ENCODE results near the gene HLTF.

The HLTF gene

GRCh38 chr3:149015393-149015792, 70.9 kb downstream of the HLTF start:
- Histone ChIP-seq H3K4me3 (ENCODE audit: low read length) (no peak overlapping the region), H3K36me3 (ENCODE audit: insufficient read depth, low read depth, low read length) (no peaks in the 10 kb centered on the region), H3K27ac (ENCODE audit: low read length) (no peak overlapping the region), H3K4me1 (ENCODE audit: insufficient read depth, low read length) (peaks cover 10% of the 10 kb centered on the region), H3K27me3 (ENCODE audit: insufficient read depth, low read length) (no peaks in the 10 kb centered on the region), H3K9ac (ENCODE audit: low read depth, low read length) (no peak overlapping the region), H3K9me3 (ENCODE audit: insufficient read depth, low read depth, low read length) (no peaks in the 10 kb centered on the region)

DNA sequence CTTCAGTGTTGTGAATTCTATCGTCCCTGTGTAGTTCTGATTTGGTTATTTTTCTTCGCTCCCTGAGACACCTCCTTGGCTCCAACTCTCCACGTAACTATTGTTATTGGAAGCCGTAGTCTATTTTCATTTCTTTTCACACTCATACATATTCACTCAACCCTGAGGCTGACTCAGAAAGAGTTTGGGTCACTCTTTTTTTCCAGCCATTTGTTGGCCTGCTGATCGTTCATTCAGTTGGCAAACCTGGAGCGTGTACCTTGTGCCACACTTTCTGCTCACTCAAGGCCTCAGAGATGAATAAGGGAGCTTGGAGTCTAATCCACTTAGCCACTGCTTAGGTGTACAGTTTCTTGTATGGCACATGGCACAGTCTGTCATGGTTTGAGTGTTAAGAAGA, 72.6 kb downstream of the HLTF start:
- Histone ChIP-seq H3K9ac (ENCODE audit: low read depth, low read length) (no peak overlapping the region), H3K9me3 (ENCODE audit: insufficient read depth, low read depth, low read length) (no peaks in the 10 kb centered on the region), H3K27ac (ENCODE audit: low read length) (no peak overlapping the region), H3K4me3 (ENCODE audit: low read length) (no peak overlapping the region), H3K4me1 (ENCODE audit: insufficient read depth, low read length) (no peaks in the 10 kb centered on the region), H3K27me3 (ENCODE audit: insufficient read depth, low read length) (no peaks in the 10 kb centered on the region), H3K36me3 (ENCODE audit: insufficient read depth, low read depth, low read length) (peaks cover 10% of the 10 kb centered on the region)

- Histone ChIP-seq H3K36me3 (ENCODE audit: insufficient read depth, low read depth, low read length) (peaks cover 14% of the 10 kb centered on the region), H3K27me3 (ENCODE audit: insufficient read depth, low read length) (no peaks in the 10 kb centered on the region), H3K9ac (ENCODE audit: low read depth, low read length) (no peak overlapping the region), H3K9me3 (ENCODE audit: insufficient read depth, low read depth, low read length) (no peaks in the 10 kb centered on the region), H3K4me3 (ENCODE audit: low read length) (no peak overlapping the region), H3K4me1 (ENCODE audit: insufficient read depth, low read length) (no peaks in the 10 kb centered on the region), H3K27ac (ENCODE audit: low read length) (no peak overlapping the region)
Measured at GRCh38 chr3:149011676-149012075, 74.7 kb downstream of the HLTF start.

GRCh38 chr3:149010966-149011365, 75.4 kb downstream of the HLTF start:
- H3K4me1 ChIP-seq (ENCODE audit: insufficient read depth, low read length): no peaks in the 10 kb centered on the region
- no peaks in the 10 kb centered on the region for H3K27me3 ChIP-seq (ENCODE audit: insufficient read depth, low read length)
- peaks cover 14% of the 10 kb centered on the region for H3K36me3 ChIP-seq (ENCODE audit: insufficient read depth, low read depth, low read length)
- no peak overlapping the region for H3K9ac ChIP-seq (ENCODE audit: low read depth, low read length)
- H3K4me3 ChIP-seq (ENCODE audit: low read length): no peak overlapping the region
- H3K27ac ChIP-seq (ENCODE audit: low read length): no peak overlapping the region
- H3K9me3 ChIP-seq (ENCODE audit: insufficient read depth, low read depth, low read length): no peaks in the 10 kb centered on the region

GRCh38 chr3:149010504-149010951, 75.8 kb downstream of the HLTF start:
- Histone ChIP-seq H3K9ac (ENCODE audit: low read depth, low read length) (no peak overlapping the region), H3K27me3 (ENCODE audit: insufficient read depth, low read length) (no peaks in the 10 kb centered on the region)

DNA sequence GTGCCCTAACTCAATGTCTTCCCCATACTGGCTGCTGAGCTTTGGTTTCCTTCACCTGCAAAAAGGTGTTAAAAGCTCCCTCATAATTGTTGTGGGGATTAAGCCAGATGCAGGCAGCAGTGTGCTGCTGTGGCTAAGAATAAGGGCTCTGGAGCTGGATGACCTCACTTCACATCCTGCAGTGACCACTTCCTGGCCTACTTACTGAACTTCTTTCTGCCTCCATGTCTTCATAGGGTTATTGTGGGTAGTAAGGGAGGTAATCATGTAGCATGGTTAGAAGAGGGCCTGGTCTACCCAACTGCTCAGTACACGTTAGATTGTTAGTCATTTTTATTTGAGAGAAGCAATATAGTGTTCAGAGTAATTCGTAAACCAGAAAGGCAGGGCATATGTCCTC, 76.6 kb downstream of the HLTF start:
- peaks cover 7% of the 10 kb centered on the region; the same call in 1 of the 2 replicates for H3K4me1 ChIP-seq (ENCODE audit: insufficient read depth, low read length)
- H3K9me3 ChIP-seq (ENCODE audit: insufficient read depth, low read depth, low read length): no peaks in the 10 kb centered on the region
- H3K9ac ChIP-seq (ENCODE audit: low read depth, low read length): no peak overlapping the region
- no peak overlapping the region for H3K4me3 ChIP-seq (ENCODE audit: low read length)
- peaks cover 14% of the 10 kb centered on the region for H3K36me3 ChIP-seq (ENCODE audit: insufficient read depth, low read depth, low read length)
- H3K27me3 ChIP-seq (ENCODE audit: insufficient read depth, low read length): no peaks in the 10 kb centered on the region
- H3K27ac ChIP-seq (ENCODE audit: low read length): no peak overlapping the region

More at GRCh38 chr3:149010504-149010951, 75.8 kb downstream of the HLTF start:
- no peak overlapping the region for H3K27ac ChIP-seq (ENCODE audit: low read length)
- peaks cover 14% of the 10 kb centered on the region for H3K36me3 ChIP-seq (ENCODE audit: insufficient read depth, low read depth, low read length)
- H3K4me3 ChIP-seq (ENCODE audit: low read length): no peak overlapping the region
- peaks cover 2% of the 10 kb centered on the region; the same call in 1 of the 2 replicates for H3K4me1 ChIP-seq (ENCODE audit: insufficient read depth, low read length)
- no peaks in the 10 kb centered on the region for H3K9me3 ChIP-seq (ENCODE audit: insufficient read depth, low read depth, low read length)

- no peak overlapping the region for H3K4me3 ChIP-seq (ENCODE audit: low read length)
- no peaks in the 10 kb centered on the region for H3K9me3 ChIP-seq (ENCODE audit: insufficient read depth, low read depth, low read length)
- H3K27ac ChIP-seq (ENCODE audit: low read length): no peak overlapping the region
- no peaks in the 10 kb centered on the region for H3K27me3 ChIP-seq (ENCODE audit: insufficient read depth, low read length)
- H3K36me3 ChIP-seq (ENCODE audit: insufficient read depth, low read depth, low read length): peaks cover 14% of the 10 kb centered on the region
- H3K9ac ChIP-seq (ENCODE audit: low read depth, low read length): no peak overlapping the region
- peaks cover 19% of the 10 kb centered on the region for H3K4me1 ChIP-seq (ENCODE audit: insufficient read depth, low read length)
Measured at GRCh38 chr3:149007567-149008257, 78.6 kb downstream of the HLTF start.

- Histone ChIP-seq H3K36me3 (ENCODE audit: insufficient read depth, low read depth, low read length) (peaks cover 14% of the 10 kb centered on the region), H3K4me3 (ENCODE audit: low read length) (no peak overlapping the region), H3K9ac (ENCODE audit: low read depth, low read length) (no peak overlapping the region), H3K9me3 (ENCODE audit: insufficient read depth, low read depth, low read length) (no peaks in the 10 kb centered on the region), H3K27me3 (ENCODE audit: insufficient read depth, low read length) (no peaks in the 10 kb centered on the region), H3K27ac (ENCODE audit: low read length) (no peak overlapping the region), H3K4me1 (ENCODE audit: insufficient read depth, low read length) (peaks cover 19% of the 10 kb centered on the region)
Measured at GRCh38 chr3:149005416-149005815, 80.9 kb downstream of the HLTF start.

DNA sequence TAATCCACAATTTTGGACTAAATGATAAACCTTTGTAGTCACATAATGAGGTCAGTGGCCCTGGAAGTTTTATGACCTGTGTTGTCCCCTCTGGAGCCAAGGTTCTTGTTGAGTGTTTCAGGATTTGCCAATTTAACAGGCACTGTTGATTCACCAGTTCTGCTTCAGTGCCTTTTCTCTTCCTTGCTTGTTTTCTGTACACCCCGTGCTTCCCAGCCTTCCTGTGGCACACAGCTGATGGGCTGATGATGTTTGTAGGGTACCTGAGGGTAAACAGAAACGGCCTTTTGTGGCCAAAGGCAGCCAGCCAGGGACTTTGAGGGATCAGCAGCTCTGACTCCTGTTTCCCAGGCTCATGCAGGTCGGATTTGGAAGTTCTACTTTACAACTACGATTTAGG, 81.7 kb downstream of the HLTF start:
- Histone ChIP-seq H3K27me3 (ENCODE audit: insufficient read depth, low read length) (no peaks in the 10 kb centered on the region), H3K9me3 (ENCODE audit: insufficient read depth, low read depth, low read length) (no peaks in the 10 kb centered on the region), H3K4me1 (ENCODE audit: insufficient read depth, low read length) (peaks cover 26% of the 10 kb centered on the region), H3K4me3 (ENCODE audit: low read length) (no peak overlapping the region), H3K9ac (ENCODE audit: low read depth, low read length) (no peak overlapping the region; the same call in 1 of the 2 replicates), H3K27ac (ENCODE audit: low read length) (no peak overlapping the region), H3K36me3 (ENCODE audit: insufficient read depth, low read depth, low read length) (peaks cover 10% of the 10 kb centered on the region)

GRCh38 chr3:149003653-149004305, 82.6 kb downstream of the HLTF start:
- Histone ChIP-seq H3K4me1 (ENCODE audit: insufficient read depth, low read length) (peaks cover 33% of the 10 kb centered on the region), H3K4me3 (ENCODE audit: low read length) (no peak overlapping the region), H3K36me3 (ENCODE audit: insufficient read depth, low read depth, low read length) (0 out of 2 replicates have a peak, but pooled peaks cover 10% of the 10 kb centered on the region), H3K9me3 (ENCODE audit: insufficient read depth, low read depth, low read length) (no peaks in the 10 kb centered on the region), H3K9ac (ENCODE audit: low read depth, low read length) (no peak overlapping the region), H3K27ac (ENCODE audit: low read length) (no peak overlapping the region), H3K27me3 (ENCODE audit: insufficient read depth, low read length) (no peaks in the 10 kb centered on the region)

- no peak overlapping the region for H3K4me3 ChIP-seq (ENCODE audit: low read length)
- peaks cover 12% of the 10 kb centered on the region; the same call in 1 of the 2 replicates for H3K36me3 ChIP-seq (ENCODE audit: insufficient read depth, low read depth, low read length)
- no peak overlapping the region for H3K9ac ChIP-seq (ENCODE audit: low read depth, low read length)
- H3K9me3 ChIP-seq (ENCODE audit: insufficient read depth, low read depth, low read length): no peaks in the 10 kb centered on the region
- H3K27ac ChIP-seq (ENCODE audit: low read length): no peak overlapping the region
- no peaks in the 10 kb centered on the region for H3K27me3 ChIP-seq (ENCODE audit: insufficient read depth, low read length)
- peaks cover 41% of the 10 kb centered on the region for H3K4me1 ChIP-seq (ENCODE audit: insufficient read depth, low read length)
Measured at GRCh38 chr3:149001727-149002126, 84.6 kb downstream of the HLTF start.

GRCh38 chr3:149000206-149000745, 86.1 kb downstream of the HLTF start:
- Histone ChIP-seq H3K27ac (ENCODE audit: low read length) (no peak overlapping the region), H3K4me1 (ENCODE audit: insufficient read depth, low read length) (peaks cover 36% of the 10 kb centered on the region), H3K27me3 (ENCODE audit: insufficient read depth, low read length) (no peaks in the 10 kb centered on the region), H3K4me3 (ENCODE audit: low read length) (no peak overlapping the region), H3K9ac (ENCODE audit: low read depth, low read length) (no peak overlapping the region), H3K9me3 (ENCODE audit: insufficient read depth, low read depth, low read length) (no peaks in the 10 kb centered on the region), H3K36me3 (ENCODE audit: insufficient read depth, low read depth, low read length) (peaks cover 25% of the 10 kb centered on the region)

Data from iPS-20b (cell line).